K562 (cell line): ENCODE results near the gene SRC. TPM values are rescaled to one million over a fixed set of nuclear protein-coding genes. Genes with fewer than 3 reads are reported as not detected.
A peak's percentile ranks its signal among the peaks of the same experiment; 100 is the strongest.

Source experiments
- AFF4 ChIP-seq: sonication (generic); formaldehyde crosslinking; IDR thresholded peaks from 2 replicates; pipeline ENCODE4 v1.8.0; 2023; ENCODE audit warnings: mild to moderate bottlenecking, missing genetic modification reagents
- ELF2 ChIP-seq: fragments of 250-450 bp; sonication (Bioruptor Pico); IDR thresholded peaks from 2 replicates; pipeline ENCODE4 v1.5.0; 2021; ENCODE audit warnings: mild to moderate bottlenecking
- FOXK1 ChIP-seq: sonication (generic); formaldehyde crosslinking; IDR thresholded peaks from 2 replicates; pipeline ENCODE4 v1.8.0; 2022; ENCODE audit warnings: missing genetic modification reagents, mild to moderate bottlenecking, borderline replicate concordance
- MIER1 ChIP-seq: fragments of 450-650 bp; IDR thresholded peaks from 2 replicates; pipeline ENCODE4 v1.6.1; 2016; ENCODE audit warnings: antibody characterized with exemption, mild to moderate bottlenecking, low read depth
- NUFIP1 ChIP-seq: fragments of 450-650 bp; IDR thresholded peaks from 2 replicates; pipeline ENCODE4 v1.6.1; 2018; ENCODE audit not compliant: partially characterized antibody
- PHF8 ChIP-seq: fragments of 200-600 bp; sonication (generic); IDR thresholded peaks from 2 replicates; pipeline ENCODE4 v1.6.1; 2012; ENCODE audit warnings: mixed run types, mild to moderate bottlenecking, inconsistent platforms, low read length, moderate library complexity, borderline replicate concordance
- RAD51 ChIP-seq: fragments of 450-650 bp; IDR thresholded peaks from 2 replicates; pipeline ENCODE4 v1.7.1; 2016; ENCODE audit warnings: low read depth, mild to moderate bottlenecking, borderline replicate concordance
- SMAD2 ChIP-seq: fragments of 150-350 bp; IDR thresholded peaks from 2 replicates; pipeline ENCODE4 v1.6.1; 2014; ENCODE audit warnings: low read depth, mild to moderate bottlenecking, low read length
- SP2 ChIP-seq: IDR thresholded peaks from 2 replicates; pipeline ENCODE4 v1.6.1; 2011; ENCODE audit warnings: mild to moderate bottlenecking, low read depth, low read length, moderate library complexity; ENCODE audit not compliant: poor library complexity, severe bottlenecking; ENCODE audit errors: extremely low read depth
- SRSF3 ChIP-seq: fragments of 200-400 bp; formaldehyde crosslinking; IDR thresholded peaks from 2 replicates; pipeline ENCODE4 v1.6.1; 2016; ENCODE audit warnings: mild to moderate bottlenecking, low read length, moderate library complexity; ENCODE audit not compliant: insufficient read depth
- TEAD1 ChIP-seq, 2 experiments: fragments of 450-650 bp in 1 of 2; sonication (generic) in 1 of 2; formaldehyde crosslinking; IDR thresholded peaks; 2 replicates each; pipeline versions ENCODE4 v1.4.0 to v1.8.0; 2020 to 2022; ENCODE audit warnings: mild to moderate bottlenecking in 2 of 2, missing genetic modification reagents in 1 of 2
- USF2 ChIP-seq: sonication (generic); formaldehyde crosslinking; IDR thresholded peaks from 2 replicates; pipeline ENCODE4 v1.5.0; 2020; ENCODE audit warnings: missing genetic modification reagents
- ZFPM2 ChIP-seq: fragments of 250-450 bp; sonication (Bioruptor Pico); IDR thresholded peaks from 2 replicates; pipeline ENCODE4 v1.5.1; 2022; ENCODE audit warnings: mild to moderate bottlenecking
- ZNF696 ChIP-seq: fragments of 250-450 bp; sonication (Bioruptor Pico); conservative IDR thresholded peaks from 2 replicates; pipeline ENCODE4 v1.4.0; 2020; ENCODE audit warnings: mild to moderate bottlenecking, moderate library complexity
- polyA plus RNA-seq, 8 experiments: library from polyadenylated mRNA; depleted of rRNA in 4 of 8; stranded (reverse) in 5 of 8; unstranded in 3 of 8; fragments of >200 nt; fragmentation: Nextera tagmentation in 2 of 8; fragmentation: Illumina TruSeq in 1 of 8; extraction: Ambion mirVana in 2 of 8; extraction: Trizol in 1 of 8; gene quantifications; 2 replicates each; pipeline versions ENCODE4 v1.2.1 to v1.2.3, GENCODE V29; 2011 to 2014; ENCODE audit warnings: inconsistent platforms in 1 of 8, missing spikeins in 1 of 8
- total RNA-seq, 7 experiments: library from RNA; depleted of rRNA in 6 of 7; stranded (reverse); fragments of >200 nt in 6 of 7; fragmentation: Illumina TruSeq in 2 of 7; extraction: Trizol in 2 of 7; gene quantifications; 2 replicates each; pipeline versions ENCODE4 v1.2.1 to v1.2.3, GENCODE V29; 2011 to 2021; ENCODE audit warnings: low replicate concordance in 1 of 7
- TF ChIP-seq, protein P1 (sequence below): fragments of 450-650 bp; IDR thresholded peaks from 2 replicates; pipeline ENCODE4 v1.6.1; 2016; ENCODE audit warnings: antibody characterized with exemption
- TF ChIP-seq, protein P2 (sequence below): fragments of 150-350 bp; conservative IDR thresholded peaks from 2 replicates; pipeline ENCODE4 v1.6.1; 2014; ENCODE audit warnings: low read length

The SRC gene
- total and polyA plus RNA-seq, 9 of the 15 experiments (the other 6 are each of a cell fraction or from before 2014, with no cell fraction given) = 0.06 to 8.5 (median 3.1) TPM

GRCh38 chr20:37406010-37406998 lies 60.4 kb downstream of the SRC start (continued):
- TF ChIP-seq SP2 (no peak), AFF4 (peak; percentile 34; the same call in 1 of the 2 replicates), ZNF696 (CRISPR knock-in tag) (no peak), RAD51 (no peak), SRSF3 (no peak), FOXK1 (CRISPR knock-in tag) (no peak), NUFIP1 (no peak), USF2 (no peak), MIER1 (peak; percentile 45; the same call in 1 of the 2 replicates), TEAD1 (CRISPR knock-in tag; IDR thresholded peaks at IDR 0.05) (peak in 1 of 2 experiments; percentile 63; a peak in 1 of 4 replicates), ZFPM2 (CRISPR knock-in tag) (no peak), PHF8 (peak; percentile 58; the same call in 1 of the 2 replicates), SMAD2 (no peak), ELF2 (no peak)
- TF ChIP-seq, protein P1, sequence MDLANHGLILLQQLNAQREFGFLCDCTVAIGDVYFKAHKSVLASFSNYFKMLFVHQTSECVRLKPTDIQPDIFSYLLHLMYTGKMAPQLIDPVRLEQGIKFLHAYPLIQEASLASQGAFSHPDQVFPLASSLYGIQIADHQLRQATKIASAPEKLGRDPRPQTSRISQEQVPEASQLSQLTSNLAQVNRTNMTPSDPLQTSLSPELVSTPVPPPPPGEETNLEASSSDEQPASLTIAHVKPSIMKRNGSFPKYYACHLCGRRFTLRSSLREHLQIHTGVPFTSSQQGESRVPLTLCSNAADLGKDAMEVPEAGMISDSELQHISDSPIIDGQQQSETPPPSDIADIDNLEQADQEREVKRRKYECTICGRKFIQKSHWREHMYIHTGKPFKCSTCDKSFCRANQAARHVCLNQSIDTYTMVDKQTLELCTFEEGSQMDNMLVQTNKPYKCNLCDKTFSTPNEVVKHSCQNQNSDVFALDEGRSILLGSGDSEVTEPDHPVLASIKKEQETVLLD = peak; percentile 61; the same call in 1 of the 2 replicates
- TF ChIP-seq, protein P2, sequence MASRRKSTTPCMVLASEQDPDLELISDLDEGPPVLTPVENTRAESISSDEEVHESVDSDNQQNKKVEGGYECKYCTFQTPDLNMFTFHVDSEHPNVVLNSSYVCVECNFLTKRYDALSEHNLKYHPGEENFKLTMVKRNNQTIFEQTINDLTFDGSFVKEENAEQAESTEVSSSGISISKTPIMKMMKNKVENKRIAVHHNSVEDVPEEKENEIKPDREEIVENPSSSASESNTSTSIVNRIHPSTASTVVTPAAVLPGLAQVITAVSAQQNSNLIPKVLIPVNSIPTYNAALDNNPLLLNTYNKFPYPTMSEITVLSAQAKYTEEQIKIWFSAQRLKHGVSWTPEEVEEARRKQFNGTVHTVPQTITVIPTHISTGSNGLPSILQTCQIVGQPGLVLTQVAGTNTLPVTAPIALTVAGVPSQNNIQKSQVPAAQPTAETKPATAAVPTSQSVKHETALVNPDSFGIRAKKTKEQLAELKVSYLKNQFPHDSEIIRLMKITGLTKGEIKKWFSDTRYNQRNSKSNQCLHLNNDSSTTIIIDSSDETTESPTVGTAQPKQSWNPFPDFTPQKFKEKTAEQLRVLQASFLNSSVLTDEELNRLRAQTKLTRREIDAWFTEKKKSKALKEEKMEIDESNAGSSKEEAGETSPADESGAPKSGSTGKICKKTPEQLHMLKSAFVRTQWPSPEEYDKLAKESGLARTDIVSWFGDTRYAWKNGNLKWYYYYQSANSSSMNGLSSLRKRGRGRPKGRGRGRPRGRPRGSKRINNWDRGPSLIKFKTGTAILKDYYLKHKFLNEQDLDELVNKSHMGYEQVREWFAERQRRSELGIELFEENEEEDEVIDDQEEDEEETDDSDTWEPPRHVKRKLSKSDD = no peak
